OCI-LY3 (cell line): Measurements from ENCODE around the gene HMCN1.

Source experiments
- H2AFZ ChIP-seq: fragments of 200-600, 300-600 bp; shearing (Covaris generic); 2 replicates; pipeline ENCODE4 v1.6.0; 2014; ENCODE audit warnings: antibody characterized with exemption, low read depth, low read length
- H3K27ac ChIP-seq: fragments of 200-600, 300-600 bp; sonication (generic); 2 replicates; pipeline ENCODE4 v1.5.1; 2014; ENCODE audit warnings: mild to moderate bottlenecking, low read length, moderate library complexity, mixed read lengths
- H3K27me3 ChIP-seq: fragments of 200-600, 300-600 bp; sonication (generic); 2 replicates; pipeline ENCODE4 v1.6.1; 2014; ENCODE audit warnings: low read depth, low read length, mixed read lengths
- H3K36me3 ChIP-seq: fragments of 200-600, 300-600 bp; sonication (generic); replicated peaks from 2 replicates; pipeline ENCODE3; 2014; ENCODE audit warnings: low read depth, low read length, mixed read lengths
- H3K4me1 ChIP-seq: fragments of 300-600, 200-600 bp; sonication (generic); 2 replicates; pipeline ENCODE4 v1.6.1; 2014; ENCODE audit warnings: low read length, mixed read lengths
- H3K4me2 ChIP-seq: fragments of 200-600, 300-600 bp; sonication (generic); 2 replicates; pipeline ENCODE4 v1.6.1; 2014; ENCODE audit warnings: low read length, mixed read lengths
- H3K4me3 ChIP-seq: fragments of 300-600, 200-600 bp; sonication (generic); 2 replicates; pipeline ENCODE4 v1.5.1; 2014; ENCODE audit warnings: antibody characterized with exemption, mild to moderate bottlenecking, low read length, moderate library complexity
- H3K79me2 ChIP-seq: fragments of 300-600, 200-600 bp; shearing (Covaris generic); 2 replicates; pipeline ENCODE4 v1.6.1; 2014; ENCODE audit warnings: mild to moderate bottlenecking, low read length, mixed read lengths
- H3K9ac ChIP-seq: fragments of 300-600, 200-600 bp; shearing (Covaris generic); 2 replicates; pipeline ENCODE4 v1.6.0; 2014; ENCODE audit warnings: mild to moderate bottlenecking, low read length, moderate library complexity
- H3K9me3 ChIP-seq: fragments of 200-600, 300-600 bp; shearing (Covaris generic); 2 replicates; pipeline ENCODE4 v1.6.1; 2014; ENCODE audit warnings: low read length, mixed read lengths; ENCODE audit not compliant: insufficient read depth
- H4K20me1 ChIP-seq: fragments of 200-600, 300-600 bp; sonication (generic); 2 replicates; pipeline ENCODE4 v1.6.1; 2016; ENCODE audit warnings: low read length, mixed read lengths; ENCODE audit not compliant: insufficient read depth
- CTCF ChIP-seq: fragments of 200-600, 300-600 bp; sonication (generic); IDR thresholded peaks from 2 replicates; pipeline ENCODE4 v1.5.1; 2014; ENCODE audit warnings: antibody characterized with exemption, low read length, low read depth
- EZH2phosphoT487 ChIP-seq: fragments of 200-600 bp; shearing (Covaris generic); IDR thresholded peaks from 2 replicates; pipeline ENCODE4 v1.6.1; 2018; ENCODE audit warnings: antibody characterized with exemption, mixed run types, low read depth

Gene HMCN1

DNA sequence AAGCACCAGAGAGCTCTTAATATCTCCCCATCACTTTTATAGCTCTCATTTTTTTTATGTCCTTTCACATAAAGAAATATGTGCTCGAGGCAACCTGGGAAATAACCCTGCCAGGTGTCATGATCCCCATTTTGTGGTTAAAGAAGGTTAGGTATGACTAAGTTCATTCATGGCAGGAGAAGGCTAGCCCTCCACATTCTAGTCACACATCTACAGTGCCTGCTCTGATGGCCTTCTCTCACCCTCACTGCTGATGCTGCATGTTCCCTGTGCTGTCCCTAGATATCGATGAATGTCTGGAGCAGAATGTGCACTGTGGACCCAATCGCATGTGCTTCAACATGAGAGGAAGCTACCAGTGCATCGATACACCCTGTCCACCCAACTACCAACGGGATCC lies 453.4 kb downstream of the HMCN1 start:
- Histone ChIP-seq H3K9me3 (no peaks in the 10 kb centered on the region), H3K27me3 (peaks cover 82% of the 10 kb centered on the region), H2AFZ (no peak overlapping the region), H3K9ac (no peak overlapping the region), H3K27ac (no peak overlapping the region), H3K36me3 (no peaks in the 10 kb centered on the region), H3K4me1 (peaks cover 49% of the 10 kb centered on the region), H4K20me1 (peaks cover 6% of the 10 kb centered on the region; the same call in 1 of the 2 replicates), H3K79me2 (no peaks in the 10 kb centered on the region), H3K4me3 (no peak overlapping the region), H3K4me2 (peak overlapping the region; percentile 38)
- TF ChIP-seq EZH2phosphoT487: no peak
- TF ChIP-seq CTCF: no peak

DNA sequence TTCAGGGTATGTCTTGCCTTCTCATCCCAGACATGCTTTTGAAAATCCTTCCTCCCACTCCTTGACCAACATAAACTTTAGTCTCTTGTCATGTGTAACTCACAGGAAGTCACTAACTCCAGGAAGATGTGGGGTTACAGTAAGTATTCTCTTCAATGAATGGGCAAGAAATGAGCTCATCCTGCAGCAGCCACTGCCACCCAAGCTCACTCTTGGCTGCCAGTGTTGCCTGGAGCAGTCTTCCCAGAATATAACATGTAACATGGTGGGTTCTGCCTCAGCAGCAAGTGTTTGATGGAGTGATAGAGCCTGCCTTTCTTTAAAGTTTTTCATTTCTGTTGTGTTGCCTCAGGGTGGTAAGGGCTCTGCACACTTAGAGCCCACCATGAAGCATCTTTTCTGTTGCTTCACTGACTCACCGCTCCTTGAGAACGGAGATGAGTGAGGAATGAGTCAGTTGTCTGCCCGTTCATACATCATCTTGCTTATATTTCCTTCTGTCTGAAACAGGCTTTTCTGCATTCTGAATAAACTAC lies 453.9 kb downstream of the HMCN1 start:
- Histone ChIP-seq H3K79me2 (no peaks in the 10 kb centered on the region), H3K27ac (no peak overlapping the region), H3K4me3 (no peak overlapping the region), H3K4me1 (peaks cover 44% of the 10 kb centered on the region), H3K9me3 (no peaks in the 10 kb centered on the region), H3K36me3 (no peaks in the 10 kb centered on the region), H3K4me2 (peak overlapping the region; percentile 38), H3K9ac (no peak overlapping the region), H3K27me3 (peaks cover 82% of the 10 kb centered on the region), H2AFZ (no peak overlapping the region), H4K20me1 (peaks cover 6% of the 10 kb centered on the region; the same call in 1 of the 2 replicates)
- no peak for TF ChIP-seq EZH2phosphoT487
- no peak for TF ChIP-seq CTCF

DNA sequence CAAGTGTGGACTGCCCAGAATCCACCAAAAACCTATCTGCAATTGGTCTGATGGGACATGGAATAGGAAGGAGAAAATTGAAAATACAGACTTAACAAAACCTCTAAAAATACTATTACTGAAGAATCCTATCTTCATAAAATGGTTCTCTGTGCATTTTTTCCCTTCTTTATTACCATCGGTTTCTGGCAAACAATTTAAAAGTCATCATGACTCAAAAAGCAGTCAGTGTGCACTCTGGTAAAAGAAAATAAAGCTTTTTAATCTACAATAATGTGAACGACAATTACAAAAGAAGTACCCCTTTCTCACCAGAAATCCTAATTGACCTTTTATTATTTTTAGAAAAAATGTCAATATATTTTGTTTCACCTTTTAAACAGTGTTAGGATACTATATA lies 454.5 kb downstream of the HMCN1 start:
- no peak overlapping the region for H3K4me2 ChIP-seq

GRCh38 chr1:186189156-186189555 lies 455.0 kb downstream of the HMCN1 start:
- 0 out of 2 replicates have a peak overlapping the region, but pooled peaks have one; percentile 0 for H3K4me2 ChIP-seq
- peaks cover 90% of the 10 kb centered on the region for H3K27me3 ChIP-seq
- no peak overlapping the region for H3K9ac ChIP-seq
- peaks cover 9% of the 10 kb centered on the region for H3K36me3 ChIP-seq
- TF ChIP-seq CTCF (no peak), EZH2phosphoT487 (no peak)
- no peak overlapping the region for H2AFZ ChIP-seq
- H3K9me3 ChIP-seq: peaks cover 9% of the 10 kb centered on the region
- H4K20me1 ChIP-seq: peaks cover 6% of the 10 kb centered on the region; the same call in 1 of the 2 replicates
- H3K4me1 ChIP-seq: peaks cover 41% of the 10 kb centered on the region
- H3K27ac ChIP-seq: no peak overlapping the region
- no peak overlapping the region for H3K4me3 ChIP-seq
- no peaks in the 10 kb centered on the region for H3K79me2 ChIP-seq

More for the DNA sequence above, 454.5 kb downstream of the HMCN1 start:
- H3K79me2 ChIP-seq: no peaks in the 10 kb centered on the region
- no peak overlapping the region for H3K27ac ChIP-seq
- H3K9ac ChIP-seq: no peak overlapping the region
- peaks cover 5% of the 10 kb centered on the region for H3K36me3 ChIP-seq
- H3K9me3 ChIP-seq: peaks cover 5% of the 10 kb centered on the region
- no peak overlapping the region for H2AFZ ChIP-seq
- TF ChIP-seq EZH2phosphoT487 (no peak), CTCF (no peak)
- H4K20me1 ChIP-seq: peaks cover 6% of the 10 kb centered on the region; the same call in 1 of the 2 replicates
- peaks cover 86% of the 10 kb centered on the region for H3K27me3 ChIP-seq
- H3K4me3 ChIP-seq: no peak overlapping the region
- peaks cover 41% of the 10 kb centered on the region for H3K4me1 ChIP-seq
